IPS-18a (cell line): Measurements from ENCODE around the gene PLPP7.

ENCODE experiments used
- H3K27ac ChIP-seq: one replicate; pipeline ENCODE4 v1.5.1; 2013; ENCODE audit warnings: low read length
- H3K27me3 ChIP-seq: one replicate; pipeline ENCODE4 v1.6.1; 2013; ENCODE audit warnings: mild to moderate bottlenecking, low read length; ENCODE audit not compliant: control insufficient read depth, insufficient read depth
- H3K36me3 ChIP-seq: one replicate; pipeline ENCODE4 v1.6.1; 2013; ENCODE audit warnings: low read depth, low read length; ENCODE audit not compliant: control insufficient read depth
- H3K4me1 ChIP-seq: one replicate; pipeline ENCODE4 v1.6.1; 2013; ENCODE audit warnings: low read depth, low read length; ENCODE audit not compliant: control insufficient read depth
- H3K4me3 ChIP-seq: one replicate; pipeline ENCODE4 v1.5.1; 2013; ENCODE audit warnings: low read length
- H3K9ac ChIP-seq: one replicate; pipeline ENCODE4 v1.6.1; 2013; ENCODE audit warnings: mild to moderate bottlenecking, low read length, moderate library complexity
- H3K9me3 ChIP-seq: one replicate; pipeline ENCODE4 v1.6.1; 2013; ENCODE audit warnings: low read depth, low read length; ENCODE audit not compliant: control insufficient read depth

The PLPP7 gene

GRCh38 chr9:131277910-131278701 is 11.4 kb upstream of the PLPP7 start:
- no peaks in the 10 kb centered on the region for H3K9me3 ChIP-seq
- H3K9ac ChIP-seq = no peak overlapping the region
- H3K27ac ChIP-seq = no peak overlapping the region
- H3K27me3 ChIP-seq = peaks cover 34% of the 10 kb centered on the region
- H3K36me3 ChIP-seq = no peaks in the 10 kb centered on the region
- peaks cover 6% of the 10 kb centered on the region for H3K4me1 ChIP-seq
- H3K4me3 ChIP-seq = peak overlapping the region; percentile 55

- H3K9ac ChIP-seq = no peak overlapping the region
- no peaks in the 10 kb centered on the region for H3K36me3 ChIP-seq
- H3K4me1 ChIP-seq = peaks cover 6% of the 10 kb centered on the region
- H3K27me3 ChIP-seq = peaks cover 34% of the 10 kb centered on the region
- H3K27ac ChIP-seq = no peak overlapping the region
- H3K4me3 ChIP-seq = no peak overlapping the region
- no peaks in the 10 kb centered on the region for H3K9me3 ChIP-seq
These were observed 10.8 kb upstream of the PLPP7 start for GRCh38 chr9:131278702-131279111.

DNA sequence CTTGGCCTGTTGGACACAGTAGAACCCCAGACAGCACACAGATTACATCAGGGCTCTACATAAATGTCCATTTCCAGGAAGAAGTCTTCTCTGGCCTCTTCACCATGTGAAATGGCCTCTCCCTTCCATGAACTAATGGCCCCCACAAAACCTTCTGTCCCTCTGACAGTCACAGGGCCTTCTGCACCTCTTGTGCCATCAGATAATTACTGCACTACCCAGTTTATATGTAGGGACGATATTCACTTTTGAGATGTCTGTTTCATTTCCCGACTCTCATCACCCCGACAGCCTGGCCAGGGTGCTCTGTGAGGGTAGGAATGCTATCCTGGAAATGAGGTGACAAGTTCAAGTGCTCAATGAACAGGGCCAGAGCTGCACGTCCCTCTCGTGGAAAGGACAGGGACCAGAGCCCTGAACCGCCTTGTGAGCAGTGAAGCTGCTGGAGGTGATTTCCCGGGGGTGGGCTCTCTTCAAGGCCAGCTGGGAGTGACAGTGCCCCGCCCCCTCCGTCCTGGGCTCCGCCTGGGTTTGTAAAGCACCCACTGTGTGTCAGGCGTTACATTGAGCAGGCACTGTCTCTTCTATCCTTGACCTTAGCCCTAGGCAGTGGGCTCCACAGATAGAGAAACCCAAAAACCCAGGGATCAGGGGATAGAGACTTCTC is 10.2 kb upstream of the PLPP7 start:
- H3K4me1 ChIP-seq = peaks cover 6% of the 10 kb centered on the region

GRCh38 chr9:131279863-131280570 is 9.5 kb upstream of the PLPP7 start:
- Histone ChIP-seq H3K4me3 (no peak overlapping the region), H3K9me3 (no peaks in the 10 kb centered on the region), H3K4me1 (peaks cover 6% of the 10 kb centered on the region), H3K27ac (no peak overlapping the region), H3K36me3 (no peaks in the 10 kb centered on the region), H3K27me3 (peaks cover 34% of the 10 kb centered on the region), H3K9ac (no peak overlapping the region)

More for the DNA sequence above, 10.2 kb upstream of the PLPP7 start:
- Histone ChIP-seq H3K36me3 (no peaks in the 10 kb centered on the region), H3K27me3 (peaks cover 34% of the 10 kb centered on the region), H3K9me3 (no peaks in the 10 kb centered on the region), H3K9ac (no peak overlapping the region), H3K4me3 (no peak overlapping the region), H3K27ac (no peak overlapping the region)

DNA sequence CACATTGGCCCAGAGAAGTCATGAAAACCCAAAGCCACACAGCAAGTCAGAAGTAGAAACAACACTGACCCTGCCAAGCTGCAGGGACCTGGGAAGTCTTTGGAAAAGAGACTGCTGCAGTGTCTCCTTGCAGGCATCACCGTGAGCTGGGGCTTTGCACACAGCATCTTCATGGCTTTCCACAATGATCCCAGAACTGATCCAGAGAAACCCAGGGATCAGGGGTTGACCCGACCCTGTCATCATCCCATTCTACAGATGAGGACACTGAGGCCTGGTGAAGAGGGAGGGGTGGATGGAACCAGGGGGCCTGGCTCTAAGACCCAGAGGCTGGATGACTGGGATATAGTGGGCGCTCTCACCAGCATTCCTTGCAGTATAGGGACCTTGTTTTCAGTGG is 8.9 kb upstream of the PLPP7 start:
- peaks cover 6% of the 10 kb centered on the region for H3K4me1 ChIP-seq
- no peak overlapping the region for H3K9ac ChIP-seq
- H3K36me3 ChIP-seq = no peaks in the 10 kb centered on the region
- H3K27me3 ChIP-seq = peaks cover 27% of the 10 kb centered on the region
- no peak overlapping the region for H3K4me3 ChIP-seq
- H3K27ac ChIP-seq = no peak overlapping the region
- H3K9me3 ChIP-seq = no peaks in the 10 kb centered on the region

DNA sequence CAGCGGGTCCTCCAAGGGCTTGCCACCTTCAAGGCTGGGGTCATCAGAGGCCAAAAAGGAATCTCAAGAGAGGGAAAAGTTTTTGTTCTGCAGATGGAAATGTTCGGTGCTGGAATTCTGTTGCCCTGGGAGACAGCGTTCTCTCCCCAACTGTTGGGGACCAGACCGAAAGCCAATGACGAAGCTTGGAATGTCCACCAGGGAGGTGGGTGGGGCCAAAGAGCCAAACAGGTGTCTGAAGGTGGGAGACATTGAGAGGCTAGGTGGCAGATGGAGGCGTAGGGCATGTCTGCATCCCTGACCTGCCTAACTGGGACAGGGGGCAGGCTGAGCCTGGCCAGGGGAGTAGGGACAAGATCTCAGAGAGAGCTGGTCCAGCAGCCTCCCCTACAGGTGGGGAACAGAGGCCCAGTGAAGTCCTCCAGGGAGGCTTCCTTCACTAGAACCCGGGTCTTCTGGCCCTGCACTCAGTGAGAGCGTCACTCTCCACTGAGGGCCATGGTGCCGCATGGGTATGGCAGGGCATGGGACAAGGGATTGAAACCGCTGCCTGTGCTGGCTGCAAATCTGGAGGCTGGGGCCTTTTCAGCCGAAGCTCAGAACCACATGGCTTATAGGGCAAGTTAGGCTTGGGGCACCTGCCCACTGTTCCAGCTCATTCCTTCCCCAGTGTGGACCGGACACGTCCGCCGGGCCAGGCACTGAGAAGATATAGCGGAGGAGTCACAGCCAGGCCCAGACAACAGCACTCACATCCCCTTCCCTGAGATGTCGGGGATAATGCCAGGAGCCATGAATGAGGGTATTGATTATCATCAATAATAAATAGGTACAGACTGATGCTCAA is 8.2 kb upstream of the PLPP7 start:
- Histone ChIP-seq H3K4me3 (no peak overlapping the region), H3K27me3 (peaks cover 21% of the 10 kb centered on the region), H3K9ac (no peak overlapping the region), H3K9me3 (no peaks in the 10 kb centered on the region), H3K4me1 (no peaks in the 10 kb centered on the region), H3K36me3 (no peaks in the 10 kb centered on the region), H3K27ac (no peak overlapping the region)

DNA sequence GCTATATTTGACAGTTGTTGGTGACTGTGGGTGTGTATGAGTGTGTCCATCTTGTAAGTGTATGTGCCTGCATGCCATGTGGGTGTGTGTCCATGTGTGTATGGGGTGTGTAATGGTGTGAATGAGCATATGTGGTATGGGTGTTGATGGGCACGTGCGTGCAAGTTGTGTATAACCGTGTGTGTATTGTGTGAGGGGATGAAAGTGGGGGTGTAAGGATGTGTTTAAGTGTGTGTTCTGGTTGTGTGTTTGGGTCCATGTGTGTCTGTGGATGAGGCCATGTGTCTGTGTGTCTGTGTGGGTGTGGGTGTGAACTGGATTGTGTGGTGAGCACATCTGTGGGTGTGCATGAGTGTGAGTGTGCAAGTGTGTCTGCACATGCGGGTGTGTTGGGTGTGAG is 7.3 kb upstream of the PLPP7 start:
- H3K27ac ChIP-seq = no peak overlapping the region
- H3K27me3 ChIP-seq = peaks cover 18% of the 10 kb centered on the region
- no peaks in the 10 kb centered on the region for H3K36me3 ChIP-seq
- H3K4me3 ChIP-seq = peak overlapping the region; percentile 56
- no peaks in the 10 kb centered on the region for H3K9me3 ChIP-seq
- H3K9ac ChIP-seq = no peak overlapping the region
- H3K4me1 ChIP-seq = no peaks in the 10 kb centered on the region

- no peaks in the 10 kb centered on the region for H3K9me3 ChIP-seq
- H3K27ac ChIP-seq = no peak overlapping the region
- H3K4me3 ChIP-seq = peak overlapping the region; percentile 56
- no peaks in the 10 kb centered on the region for H3K36me3 ChIP-seq
- H3K9ac ChIP-seq = no peak overlapping the region
- H3K27me3 ChIP-seq = peaks cover 18% of the 10 kb centered on the region
- no peaks in the 10 kb centered on the region for H3K4me1 ChIP-seq
These were observed 6.7 kb upstream of the PLPP7 start for GRCh38 chr9:131282688-131283422.

DNA sequence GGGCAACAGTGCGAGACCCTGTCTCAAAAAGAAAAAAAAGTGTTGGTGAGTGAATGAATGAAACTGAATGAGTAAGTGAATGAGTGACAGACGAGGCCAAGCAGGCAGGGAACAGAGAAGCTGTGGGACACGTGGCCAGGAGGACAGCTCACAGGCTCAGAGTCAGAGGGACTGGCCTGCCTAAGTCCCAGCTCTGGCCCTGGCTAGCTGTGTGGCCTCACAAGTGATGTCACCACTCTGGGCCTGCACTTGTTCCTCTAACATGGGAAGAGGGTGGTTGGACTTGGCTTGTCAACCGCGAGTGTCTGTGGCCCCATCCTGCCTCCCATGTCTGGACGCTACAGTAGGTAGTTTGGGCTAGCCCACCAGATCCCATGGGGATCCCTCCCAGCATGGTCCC is 4.7 kb upstream of the PLPP7 start:
- Histone ChIP-seq H3K4me1 (no peaks in the 10 kb centered on the region), H3K4me3 (no peak overlapping the region), H3K27me3 (peaks cover 18% of the 10 kb centered on the region), H3K9ac (no peak overlapping the region), H3K9me3 (no peaks in the 10 kb centered on the region), H3K27ac (no peak overlapping the region), H3K36me3 (no peaks in the 10 kb centered on the region)

DNA sequence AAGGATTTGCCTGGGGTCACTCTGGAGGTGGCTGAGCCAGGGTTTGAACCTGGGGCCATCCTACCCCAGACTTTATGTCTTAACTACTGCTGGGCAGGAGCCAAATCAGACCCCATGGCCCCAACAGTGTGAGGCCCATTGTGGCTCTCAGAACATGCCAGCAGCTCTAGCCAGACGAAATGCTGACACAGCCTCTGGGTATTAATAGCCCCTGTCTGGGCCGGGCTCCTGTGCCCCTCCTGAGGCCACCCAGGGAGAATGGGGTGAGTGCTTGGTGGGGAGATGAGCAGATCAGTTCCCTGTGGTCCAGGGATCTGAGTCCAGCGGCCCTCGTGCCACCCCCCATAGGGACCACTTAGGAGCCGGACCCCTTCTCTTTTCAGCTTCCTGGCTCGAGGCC is 2.2 kb upstream of the PLPP7 start:
- Histone ChIP-seq H3K27ac (no peak overlapping the region), H3K9ac (no peak overlapping the region), H3K4me1 (no peaks in the 10 kb centered on the region), H3K27me3 (peaks cover 2% of the 10 kb centered on the region), H3K4me3 (no peak overlapping the region), H3K9me3 (no peaks in the 10 kb centered on the region), H3K36me3 (no peaks in the 10 kb centered on the region)
